ENCODE data around the gene KRTAP4-9. TPM values are rescaled to one million over a fixed set of nuclear protein-coding genes. Genes with fewer than 3 reads are reported as not detected.
"Not testable (repeated sequence)": the region's sequence is repeated elsewhere in the genome, so short reads cannot be mapped to it uniquely, and the experiment has no call there.

Gene KRTAP4-9
- total RNA-seq, 1 donor from 2014 or later = not detected

DNA sequence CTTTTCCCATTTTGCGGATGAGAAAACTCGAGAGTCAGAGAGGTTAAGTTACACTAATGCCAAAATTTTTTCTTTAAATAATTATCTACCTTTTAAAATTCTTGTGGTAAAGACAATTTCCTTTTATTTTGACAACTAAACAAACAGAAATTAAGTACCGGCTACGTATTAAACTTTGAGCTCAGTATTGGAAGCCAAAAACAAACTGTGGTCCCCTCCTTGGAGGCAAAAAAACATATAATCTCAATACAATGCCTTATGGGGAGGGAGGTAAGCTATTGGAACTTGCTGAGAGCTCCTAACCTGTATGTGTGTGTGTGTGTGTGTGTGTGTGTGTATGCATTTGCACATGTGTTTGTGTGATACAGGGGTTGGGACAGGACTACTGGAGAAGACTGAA is 41.7 kb upstream of the KRTAP4-9 start:
- peaks cover 5% of the 10 kb centered on the region for H3K36me3 Mint-ChIP-seq (ENCODE audit: unreplicated experiment)
- TF ChIP-seq, protein P1, sequence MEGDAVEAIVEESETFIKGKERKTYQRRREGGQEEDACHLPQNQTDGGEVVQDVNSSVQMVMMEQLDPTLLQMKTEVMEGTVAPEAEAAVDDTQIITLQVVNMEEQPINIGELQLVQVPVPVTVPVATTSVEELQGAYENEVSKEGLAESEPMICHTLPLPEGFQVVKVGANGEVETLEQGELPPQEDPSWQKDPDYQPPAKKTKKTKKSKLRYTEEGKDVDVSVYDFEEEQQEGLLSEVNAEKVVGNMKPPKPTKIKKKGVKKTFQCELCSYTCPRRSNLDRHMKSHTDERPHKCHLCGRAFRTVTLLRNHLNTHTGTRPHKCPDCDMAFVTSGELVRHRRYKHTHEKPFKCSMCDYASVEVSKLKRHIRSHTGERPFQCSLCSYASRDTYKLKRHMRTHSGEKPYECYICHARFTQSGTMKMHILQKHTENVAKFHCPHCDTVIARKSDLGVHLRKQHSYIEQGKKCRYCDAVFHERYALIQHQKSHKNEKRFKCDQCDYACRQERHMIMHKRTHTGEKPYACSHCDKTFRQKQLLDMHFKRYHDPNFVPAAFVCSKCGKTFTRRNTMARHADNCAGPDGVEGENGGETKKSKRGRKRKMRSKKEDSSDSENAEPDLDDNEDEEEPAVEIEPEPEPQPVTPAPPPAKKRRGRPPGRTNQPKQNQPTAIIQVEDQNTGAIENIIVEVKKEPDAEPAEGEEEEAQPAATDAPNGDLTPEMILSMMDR (IDR thresholded peaks at IDR 0.05; ENCODE audit: partially characterized antibody, unreplicated experiment) = no peak
- DNase-seq = no peak
- no peaks in the 10 kb centered on the region for H3K27me3 Mint-ChIP-seq (ENCODE audit: unreplicated experiment)
- H3K4me3 Mint-ChIP-seq (ENCODE audit: unreplicated experiment) = no peak overlapping the region
- H3K27ac Mint-ChIP-seq (ENCODE audit: unreplicated experiment) = no peak overlapping the region
- no peaks in the 10 kb centered on the region for H3K4me1 Mint-ChIP-seq (ENCODE audit: low read depth, unreplicated experiment)
- H3K9me3 Mint-ChIP-seq (ENCODE audit: unreplicated experiment) = peaks cover 2% of the 10 kb centered on the region

DNA sequence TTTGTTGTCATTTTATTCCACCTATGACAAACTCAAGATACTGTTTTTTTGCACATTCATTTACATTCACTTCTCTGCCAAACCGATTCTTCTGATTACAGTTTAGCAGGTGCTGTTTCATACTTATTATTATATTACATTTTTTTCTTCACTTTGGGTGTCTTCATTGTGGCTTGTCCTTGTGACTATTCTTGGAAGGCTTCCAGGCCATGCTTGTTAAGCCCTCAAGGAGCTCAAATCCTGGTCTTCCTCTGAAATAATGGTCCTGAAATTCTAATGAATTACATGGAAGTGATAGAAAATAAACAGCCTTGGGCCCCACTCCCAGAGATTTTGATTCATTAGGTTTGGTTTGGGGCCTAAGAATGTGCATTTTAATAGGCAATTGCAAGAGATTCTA is 40.9 kb upstream of the KRTAP4-9 start:
- Mint-ChIP-seq H3K9me3 (ENCODE audit: unreplicated experiment) (peaks cover 2% of the 10 kb centered on the region), H3K4me3 (ENCODE audit: unreplicated experiment) (no peak overlapping the region), H3K4me1 (ENCODE audit: low read depth, unreplicated experiment) (no peaks in the 10 kb centered on the region), H3K36me3 (ENCODE audit: unreplicated experiment) (peaks cover 5% of the 10 kb centered on the region), H3K27me3 (ENCODE audit: unreplicated experiment) (no peaks in the 10 kb centered on the region), H3K27ac (ENCODE audit: unreplicated experiment) (no peak overlapping the region)
- TF ChIP-seq, protein P1 (IDR thresholded peaks at IDR 0.05; ENCODE audit: partially characterized antibody, unreplicated experiment) = no peak
- DNase-seq = no peak

DNA sequence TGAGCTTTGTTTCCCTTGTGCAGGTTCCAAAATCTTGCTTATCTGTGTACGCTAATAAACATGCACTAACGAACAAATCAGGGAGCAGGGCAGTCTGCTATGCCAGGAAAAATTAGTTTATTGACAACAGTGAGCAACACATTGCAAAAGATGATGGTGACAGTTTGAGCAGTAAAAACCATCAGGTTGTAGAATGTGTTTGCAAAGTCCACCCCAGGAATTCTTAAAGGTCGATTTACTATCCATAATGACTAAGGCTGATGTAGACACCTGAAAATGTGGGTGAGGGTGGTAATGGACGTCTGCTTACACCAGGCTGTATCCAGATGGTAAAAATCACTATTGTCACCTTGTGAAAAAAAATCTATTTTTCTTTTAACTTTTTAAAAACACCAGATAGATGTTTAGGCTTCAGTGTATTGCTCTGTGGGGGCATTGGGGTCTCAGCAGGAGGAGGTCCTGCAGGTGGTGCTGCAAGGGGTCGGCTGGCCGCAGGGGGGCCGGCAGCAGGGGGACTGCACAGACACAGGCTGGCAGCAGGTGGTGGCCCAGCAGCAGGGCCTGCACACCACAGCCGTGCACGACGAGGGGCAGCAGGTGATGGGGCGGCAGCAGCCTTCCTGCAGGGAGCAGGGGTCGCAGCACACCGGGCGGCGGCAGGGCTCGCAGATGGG is 40.0 kb upstream of the KRTAP4-9 start:
- not testable (repeated sequence) for H3K36me3 Mint-ChIP-seq (ENCODE audit: unreplicated experiment); H3K4me1 Mint-ChIP-seq (ENCODE audit: low read depth, unreplicated experiment); DNase-seq; H3K4me3 Mint-ChIP-seq (ENCODE audit: unreplicated experiment); H3K27me3 Mint-ChIP-seq (ENCODE audit: unreplicated experiment); H3K9me3 Mint-ChIP-seq (ENCODE audit: unreplicated experiment); H3K27ac Mint-ChIP-seq (ENCODE audit: unreplicated experiment)

DNA sequence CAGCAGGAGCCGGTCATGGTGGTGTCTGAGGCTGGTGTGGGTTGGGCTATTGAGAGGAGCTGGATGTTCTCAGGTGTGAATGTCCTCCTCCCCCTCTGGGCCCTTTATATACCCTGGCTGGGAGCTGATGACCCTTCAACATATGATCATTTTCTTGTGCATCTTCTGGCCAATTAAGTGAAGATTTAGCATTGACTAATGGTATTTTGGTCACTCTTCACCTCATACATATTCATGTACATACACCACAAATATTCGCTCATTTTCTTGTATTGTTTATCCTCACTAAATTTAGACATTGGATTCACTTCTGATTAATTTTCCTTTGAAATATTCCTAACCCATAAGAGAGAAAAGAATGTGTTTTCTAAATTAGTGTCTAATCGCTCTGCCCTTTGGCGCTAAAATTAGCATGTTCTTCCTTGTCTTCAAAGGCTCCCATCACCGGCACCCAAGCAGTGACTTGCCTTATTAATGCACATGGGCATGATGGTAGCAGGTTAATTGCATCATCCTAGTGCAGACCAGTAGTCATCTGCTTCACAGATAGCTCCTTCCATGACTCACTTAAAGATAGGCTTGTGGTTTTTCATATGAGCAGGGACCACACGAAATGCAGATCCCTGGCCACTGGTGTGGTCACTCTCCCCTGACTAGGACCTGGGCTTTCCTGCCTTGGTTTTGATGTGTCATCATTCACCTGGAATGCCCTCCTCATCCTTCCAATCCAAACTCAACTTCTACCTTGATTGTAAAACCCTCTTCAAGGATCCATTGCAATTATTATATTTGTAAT is 39.2 kb upstream of the KRTAP4-9 start, which contains the start of gene KRTAP2-4:
KRTAP2-4 (minus strand) TSS at position 51 of the 796 bp plus-strand sequence; CDS start at position 17, 34 bp downstream.
- H3K9me3 Mint-ChIP-seq (ENCODE audit: unreplicated experiment) = peaks cover 2% of the 10 kb centered on the region
- no peaks in the 10 kb centered on the region for H3K27me3 Mint-ChIP-seq (ENCODE audit: unreplicated experiment)
- no peak within 1 kb of the TSS for H3K27ac Mint-ChIP-seq (ENCODE audit: unreplicated experiment)
- no peak for DNase-seq
- TF ChIP-seq, protein P1 (IDR thresholded peaks at IDR 0.05; ENCODE audit: partially characterized antibody, unreplicated experiment) = no peak
- H3K4me3 Mint-ChIP-seq (ENCODE audit: unreplicated experiment) = no peak within 1 kb of the TSS
- H3K4me1 Mint-ChIP-seq (ENCODE audit: low read depth, unreplicated experiment) = peaks cover 5% of the 10 kb centered on the region
- peaks cover 5% of the 10 kb centered on the region for H3K36me3 Mint-ChIP-seq (ENCODE audit: unreplicated experiment)

DNA sequence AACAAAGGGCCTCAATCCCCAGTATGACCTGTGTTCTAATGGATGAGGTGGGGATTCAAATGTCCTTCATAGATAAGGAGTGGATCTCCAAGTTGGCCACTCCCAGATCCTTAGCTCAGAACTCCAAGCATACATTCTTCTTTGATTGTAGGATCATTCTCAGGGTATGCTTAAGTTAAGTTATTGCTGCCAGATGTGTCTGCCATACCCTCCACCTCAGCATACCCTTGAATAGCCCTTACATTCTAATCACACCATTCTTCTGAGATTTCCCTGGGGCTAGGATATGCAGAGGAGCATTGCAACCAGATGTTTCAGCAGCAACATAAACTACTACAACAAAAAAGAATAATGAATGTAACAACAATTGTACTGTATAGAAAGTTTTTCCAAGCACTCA is 37.9 kb upstream of the KRTAP4-9 start:
- Mint-ChIP-seq H3K9me3 (ENCODE audit: unreplicated experiment) (peaks cover 9% of the 10 kb centered on the region), H3K27ac (ENCODE audit: unreplicated experiment) (no peak overlapping the region), H3K27me3 (ENCODE audit: unreplicated experiment) (peaks cover 7% of the 10 kb centered on the region), H3K36me3 (ENCODE audit: unreplicated experiment) (peaks cover 11% of the 10 kb centered on the region), H3K4me1 (ENCODE audit: low read depth, unreplicated experiment) (peaks cover 5% of the 10 kb centered on the region), H3K4me3 (ENCODE audit: unreplicated experiment) (no peak overlapping the region)
- TF ChIP-seq, protein P1 (IDR thresholded peaks at IDR 0.05; ENCODE audit: partially characterized antibody, unreplicated experiment) = no peak
- no peak for DNase-seq
